Body of pancreas (tissue), 4 donors: ENCODE data around the gene YPEL4. TPM values are rescaled to one million over a fixed set of nuclear protein-coding genes. Genes with fewer than 3 reads are reported as not detected.

Experiments
- ATAC-seq: fragments of 150-250 bp; one replicate; pipeline ENCODE4 v1.9.1; 2016
- DNase-seq, 4 donors: peaks; one replicate each; pipeline ENCODE4 v3.0.0-alpha.2; 2019
- H3K27ac ChIP-seq, 4 donors: fragments of 200-600 bp; sonication (generic); 1 replicate in 3 of 4; 2 replicates in 1 of 4; pipeline versions ENCODE4 v1.5.1 to v1.6.1; 2016 to 2019; ENCODE audit warnings: mild to moderate bottlenecking in 1 of 4, mixed read lengths in 1 of 4, moderate library complexity in 1 of 4
- H3K27me3 ChIP-seq, 2 donors: fragments of 200-600 bp; sonication (generic); one replicate each; pipeline ENCODE4 v1.6.0; 2016; ENCODE audit warnings: mild to moderate bottlenecking in 1 of 2
- H3K36me3 ChIP-seq, 2 donors: fragments of 200-600 bp; sonication (generic); replicated peaks in 1 of 2; 2 replicates each; pipeline ENCODE4 v1.5.1; 2016; ENCODE audit warnings: low read depth in 2 of 2; ENCODE audit not compliant: insufficient read depth in 1 of 2
- H3K4me1 ChIP-seq: fragments of 200-600 bp; sonication (generic); one replicate; pipeline ENCODE4 v1.6.0; 2016
- H3K4me3 ChIP-seq, 2 donors: fragments of 200-600 bp; sonication (generic); 1 replicate in 1 of 2; 2 replicates in 1 of 2; pipeline ENCODE4 v1.5.1; 2016 to 2019
- H3K9me3 ChIP-seq, 3 donors: fragments of 200-600 bp; sonication (generic); 1 replicate in 2 of 3; 2 replicates in 1 of 3; pipeline ENCODE4 v1.5.1; 2016
- CTCF ChIP-seq, 7 experiments: fragments of 450-650 bp in 4 of 7; fragments of 200-600 bp in 3 of 7; sonication (generic) in 3 of 7; IDR thresholded peaks; one replicate each; pipeline ENCODE4 v1.5.1; 2016 to 2019; ENCODE audit warnings: antibody characterized with exemption in 7 of 7
- POLR2A ChIP-seq, 3 donors: fragments of 450-650 bp; IDR thresholded peaks; one replicate each; pipeline ENCODE4 v1.6.1; 2016; ENCODE audit warnings: antibody characterized with exemption in 3 of 3, mild to moderate bottlenecking in 2 of 3
- WGBS, 2 donors: methylation state at CpG; one replicate each; pipeline ENCODE4 v1.1.5; 2017; 5-methylcytosine and 5-hydroxymethylcytosine counted together
- intact Hi-C: fragments of 100-400 bp; cut with DNase I; formaldehyde crosslinking; loops from one replicate; pipeline ENCODE4 v1.15.1; 2023
- microRNA counts, 2 donors: library from miRNA; unstranded; fragments of <30 nt; microRNA quantifications; one replicate each; lab custom pipeline; 2017
- microRNA-seq, 2 donors: library from miRNA; unstranded; fragments of <30 nt; microRNA quantifications; one replicate each; pipeline ENCODE4, GENCODE V29; 2016; ENCODE audit warnings: borderline number of aligned reads in 2 of 2, borderline replicate concordance in 2 of 2
- small RNA-seq: library from RNA; depleted of rRNA; stranded (forward); fragments of <200 nt; gene quantifications from one replicate; pipeline ENCODE3, GENCODE V24; 2016
- total RNA-seq, 2 donors: library from RNA; depleted of rRNA; stranded (reverse); fragments of >200 nt; gene quantifications; one replicate each; pipeline ENCODE4 v1.1.0, GENCODE V29; 2016

The YPEL4 gene
- total RNA-seq, 2 donors from 2014 or later = 0.26 TPM; not detected in 1

GRCh38 chr11:57597916-57598830, 51.5 kb downstream of the YPEL4 start:
- H3K27me3 ChIP-seq = no peaks in the 10 kb centered on the region
- ATAC-seq = peak; percentile 85
- 6 to 7% methylated on average over 26 to 30 of the region's 33 CpGs for WGBS, 2 donors
- DNase-seq = peak; percentile 61 to 72 (median 64)
- H3K36me3 ChIP-seq = no peaks in the 10 kb centered on the region
- peak overlapping the region; percentile 72 to 89 (median 82) for H3K27ac ChIP-seq
- intact Hi-C loops = no loop called here
- TF ChIP-seq POLR2A (IDR thresholded peaks at IDR 0.05) (peak in 1 of 3 donors; percentile 8), CTCF (IDR thresholded peaks at IDR 0.05) (no peak)
- peaks cover 18% of the 10 kb centered on the region for H3K4me1 ChIP-seq
- H3K9me3 ChIP-seq = no peaks in the 10 kb centered on the region
- peak overlapping the region; percentile 5 to 42 for H3K4me3 ChIP-seq

- peak within 1 kb of the TSS; percentile 72 to 89 (median 82) for H3K27ac ChIP-seq
- no peaks in the 10 kb centered on the region for H3K27me3 ChIP-seq
- intact Hi-C loops = no loop called here
- H3K4me1 ChIP-seq = peaks cover 18% of the 10 kb centered on the region
- no peak for TF ChIP-seq CTCF (IDR thresholded peaks at IDR 0.05)
- TF ChIP-seq POLR2A (IDR thresholded peaks at IDR 0.05) = peak in 2 of 3 donors; percentile 59 to 70
- no peaks in the 10 kb centered on the region for H3K36me3 ChIP-seq
- no peaks in the 10 kb centered on the region for H3K9me3 ChIP-seq
- H3K4me3 ChIP-seq = peak within 1 kb of the TSS; percentile 5 to 42
- WGBS, 2 donors = 33% methylated on average over 9 to 10 of the region's 10 CpGs
- DNase-seq (peak; percentile 55 to 77 (median 62)), ATAC-seq (peak; percentile 81)
These were observed 52.2 kb downstream of the YPEL4 start, which contains the start of gene SERPING1 for GRCh38 chr11:57597461-57597915. TSS of gene SERPING1 (plus strand) at chr11:57597685. CDS start at chr11:57598271, 586 bp downstream.

- DNase-seq = no peak
- intact Hi-C loops = no loop called here
- Histone ChIP-seq H3K27me3 (no peaks in the 10 kb centered on the region), H3K36me3 (no peaks in the 10 kb centered on the region), H3K9me3 (no peaks in the 10 kb centered on the region), H3K4me3 (no peak overlapping the region), H3K27ac (peak overlapping the region in 1 of 4 donors; percentile 89), H3K4me1 (peaks cover 18% of the 10 kb centered on the region)
- ATAC-seq = no peak
- 71 to 80% methylated on average over 5 of the region's 5 CpGs for WGBS, 2 donors
- TF ChIP-seq CTCF (IDR thresholded peaks at IDR 0.05) (no peak), POLR2A (IDR thresholded peaks at IDR 0.05) (no peak)
These were observed 53.3 kb downstream of the YPEL4 start for GRCh38 chr11:57596266-57596885.

MicroRNAs within 50 kb of the gene (microRNA counts, 767-probe panel; counts per million panel counts)
- 4,757 to 9,974 counts per million in 2 donors for microRNA hsa-miR-130a-3p (lab: Ali Mortazavi, UCI)

Small RNAs within 50 kb of the gene (microRNA-seq; reads per million reads assigned to microRNA genes)
- gene MIR130A = 3,365 to 5,291 reads per million in 2 donors

Small RNAs within 50 kb of the gene (small RNA-seq; reads per million reads assigned to genes)
- 216 reads per million, percentile 97 among the genes with 10 or more reads in this experiment for gene MIR130A

Other genes with a start within 250 kb of the YPEL4 start
- gene SLC43A3, start 222.8 kb downstream of the YPEL4 start, total RNA-seq = 10 to 100 TPM; 23.1 to 30.0 TPM
- 1 to 10 TPM in 1 of 2 donors, under 1 TPM in 1; 0.99 to 3.4 TPM for gene RTN4RL2, start 189.4 kb downstream of the YPEL4 start, total RNA-seq
- gene SLC43A1, start 134.2 kb downstream of the YPEL4 start, total RNA-seq = 100 to 1,000 TPM in 1 of 2 donors, 10 to 100 TPM in 1; 87.7 to 128 TPM
- gene TIMM10, start 119.2 kb downstream of the YPEL4 start, total RNA-seq = 10 to 100 TPM in 1 of 2 donors, 1 to 10 TPM in 1; 5.6 to 24.4 TPM
- not detected for gene SMTNL1, start 112.3 kb downstream of the YPEL4 start, total RNA-seq
- 10 to 100 TPM in 1 of 2 donors, 1 to 10 TPM in 1; 7.9 to 17.4 TPM for gene UBE2L6, start 82.2 kb downstream of the YPEL4 start, total RNA-seq
- 100 to 1,000 TPM; 166 to 216 TPM for gene SERPING1, start 52.2 kb downstream of the YPEL4 start, total RNA-seq
- 1 to 10 TPM; 3.3 to 7.3 TPM for gene CLP1, start 7.8 kb upstream of the YPEL4 start, total RNA-seq
- 10 to 100 TPM; 17.6 to 48.5 TPM for gene ZDHHC5, start 18.2 kb upstream of the YPEL4 start, total RNA-seq
- 10 to 100 TPM; 15.5 to 17.4 TPM for gene MED19, start 62.3 kb upstream of the YPEL4 start, total RNA-seq
- 10 to 100 TPM; 32.9 to 46.8 TPM for gene TMX2, start 62.7 kb upstream of the YPEL4 start, total RNA-seq
- 100 to 1,000 TPM in 1 of 2 donors, 10 to 100 TPM in 1; 86.1 to 157 TPM for gene SELENOH, start 91.6 kb upstream of the YPEL4 start, total RNA-seq
- gene BTBD18, start 101.9 kb upstream of the YPEL4 start, total RNA-seq = not detected
- gene CTNND1, start 111.9 kb upstream of the YPEL4 start, total RNA-seq = 100 to 1,000 TPM; 115 to 178 TPM